Suprapubic skin (tissue), 4 donors: Measurements from ENCODE around the gene CTNNA2.

Experiments used
- CTCF ChIP-seq, 2 donors: fragments of 200-600 bp in 1 of 2; fragments of 450-650 bp in 1 of 2; sonication (generic) in 1 of 2; IDR thresholded peaks; one replicate each; pipeline ENCODE4 v1.5.1; 2016 to 2019; ENCODE audit warnings: antibody characterized with exemption in 2 of 2, mild to moderate bottlenecking in 1 of 2, moderate library complexity in 1 of 2
- EP300 ChIP-seq: sonication (generic); formaldehyde crosslinking; IDR thresholded peaks from one replicate; pipeline ENCODE4 v1.6.1; 2017; ENCODE audit warnings: antibody characterized with exemption
- POLR2A ChIP-seq, 2 donors: fragments of 450-650 bp; IDR thresholded peaks; one replicate each; pipeline ENCODE4 v1.6.1; 2017; ENCODE audit warnings: antibody characterized with exemption in 2 of 2, mild to moderate bottlenecking in 2 of 2, moderate library complexity in 2 of 2
- POLR2AphosphoS5 ChIP-seq, 3 donors: sonication (generic); formaldehyde crosslinking; IDR thresholded peaks; one replicate each; pipeline ENCODE4 v1.6.1; 2017; ENCODE audit warnings: antibody characterized with exemption in 3 of 3

GRCh38 chr2:79713131-79713785 lies 200.4 kb downstream of the CTNNA2 start:
- no peak for TF ChIP-seq CTCF (IDR thresholded peaks at IDR 0.05)
- no peak for TF ChIP-seq POLR2A (IDR thresholded peaks at IDR 0.05)
- TF ChIP-seq POLR2AphosphoS5 (IDR thresholded peaks at IDR 0.05): no peak
- no peak for TF ChIP-seq EP300
